IPS-20b (cell line): Measurements from ENCODE around the gene SMYD1.
A peak's percentile ranks its signal among the peaks of the same experiment; 100 is the strongest.
"Not testable (repeated sequence)": the region's sequence is repeated elsewhere in the genome, so short reads cannot be mapped to it uniquely, and the experiment has no call there.

Source experiments
- H3K27ac ChIP-seq: one replicate; pipeline ENCODE4 v1.5.1; 2013; ENCODE audit warnings: low read length
- H3K27me3 ChIP-seq: 2 replicates; pipeline ENCODE4 v1.6.1; 2013; ENCODE audit warnings: mild to moderate bottlenecking, low read length, inconsistent platforms; ENCODE audit not compliant: insufficient read depth
- H3K36me3 ChIP-seq: 2 replicates; pipeline ENCODE4 v1.6.1; 2013; ENCODE audit warnings: low read depth, mild to moderate bottlenecking, inconsistent platforms, low read length, moderate library complexity; ENCODE audit not compliant: insufficient read depth
- H3K4me1 ChIP-seq: 2 replicates; pipeline ENCODE4 v1.6.1; 2013; ENCODE audit warnings: mild to moderate bottlenecking, control low read depth, inconsistent platforms, low read length, moderate library complexity; ENCODE audit not compliant: insufficient read depth
- H3K4me3 ChIP-seq: 2 replicates; pipeline ENCODE4 v1.5.1; 2013; ENCODE audit warnings: mild to moderate bottlenecking, low read length, inconsistent platforms
- H3K9ac ChIP-seq: 2 replicates; pipeline ENCODE4 v1.6.1; 2013; ENCODE audit warnings: low read depth, mild to moderate bottlenecking, inconsistent platforms, low read length, moderate library complexity
- H3K9me3 ChIP-seq: 2 replicates; pipeline ENCODE4 v1.6.1; 2013; ENCODE audit warnings: mild to moderate bottlenecking, low read depth, low read length, inconsistent platforms; ENCODE audit not compliant: insufficient read depth

The SMYD1 gene

GRCh38 chr2:88038263-88039105 lies 29.1 kb upstream of the SMYD1 start:
- no peaks in the 10 kb centered on the region for H3K9me3 ChIP-seq
- no peak overlapping the region for H3K4me3 ChIP-seq
- no peaks in the 10 kb centered on the region for H3K27me3 ChIP-seq
- H3K27ac ChIP-seq = no peak overlapping the region
- H3K36me3 ChIP-seq = peaks cover 18% of the 10 kb centered on the region
- H3K4me1 ChIP-seq = peaks cover 2% of the 10 kb centered on the region; the same call in 1 of the 2 replicates
- no peak overlapping the region for H3K9ac ChIP-seq

DNA sequence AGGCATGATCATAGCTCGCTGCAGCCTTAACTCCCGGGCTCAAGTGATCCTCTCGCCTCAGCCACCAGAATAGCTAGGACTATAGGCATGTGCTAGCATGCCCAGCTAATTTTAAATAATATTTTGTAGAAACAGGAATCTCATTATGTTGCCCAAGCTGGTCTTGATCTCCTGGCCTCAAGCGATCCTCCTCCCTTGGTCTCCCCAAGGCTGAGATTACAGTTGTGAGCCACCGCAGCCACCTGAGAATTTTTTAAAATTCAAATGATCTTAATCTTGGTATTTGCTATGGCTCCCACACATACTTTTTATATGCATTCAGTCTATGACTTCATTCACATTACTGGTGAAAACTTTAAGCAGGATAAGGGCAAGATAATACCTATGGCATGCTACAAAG lies 25.1 kb upstream of the SMYD1 start:
- peaks cover 2% of the 10 kb centered on the region; the same call in 1 of the 2 replicates for H3K4me1 ChIP-seq
- no peaks in the 10 kb centered on the region for H3K27me3 ChIP-seq
- no peak overlapping the region for H3K9ac ChIP-seq
- no peaks in the 10 kb centered on the region for H3K36me3 ChIP-seq
- no peak overlapping the region for H3K27ac ChIP-seq
- H3K9me3 ChIP-seq = no peaks in the 10 kb centered on the region
- H3K4me3 ChIP-seq = no peak overlapping the region

DNA sequence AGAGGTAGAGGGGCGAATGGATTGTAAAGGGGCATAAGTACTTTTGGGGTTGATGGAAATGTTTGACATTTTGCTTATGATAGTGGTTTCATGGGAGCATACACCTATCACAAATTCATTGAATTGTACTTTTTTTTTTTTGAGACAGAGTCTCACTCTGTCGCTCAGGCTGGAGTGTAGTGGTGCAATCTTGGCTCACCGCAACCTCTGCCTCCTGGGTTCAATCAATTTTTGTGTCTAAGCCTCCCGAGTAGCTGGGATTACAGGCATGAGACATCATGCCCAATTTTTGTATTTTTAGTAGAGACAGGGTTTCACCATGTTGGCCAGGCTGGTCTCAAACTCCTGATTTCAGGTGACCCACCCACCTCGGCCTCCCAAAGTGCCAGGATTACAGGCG lies 22.1 kb upstream of the SMYD1 start:
- H3K27me3 ChIP-seq, H3K27ac ChIP-seq, H3K4me3 ChIP-seq, H3K4me1 ChIP-seq, H3K9ac ChIP-seq, H3K9me3 ChIP-seq, H3K36me3 ChIP-seq: not testable (repeated sequence)

DNA sequence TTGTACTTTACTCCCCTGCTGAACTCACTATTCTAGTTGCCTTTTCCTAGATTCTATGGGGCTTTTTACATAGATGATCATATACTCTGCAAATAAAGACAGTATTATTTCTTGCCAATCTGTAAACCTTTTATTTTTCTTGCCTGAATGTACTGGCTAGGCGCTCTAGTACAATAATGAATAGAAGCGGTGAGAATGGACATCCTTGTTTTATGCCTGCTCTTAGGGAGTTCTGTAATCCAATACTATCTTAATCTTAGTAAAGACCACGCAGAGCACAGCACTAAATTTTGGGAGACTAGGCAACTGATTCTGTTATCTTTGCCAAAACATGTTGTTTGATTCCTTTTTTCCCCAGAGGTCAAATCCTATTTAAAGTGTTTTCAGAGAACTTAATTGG lies 19.1 kb upstream of the SMYD1 start:
- peaks cover 13% of the 10 kb centered on the region; the same call in 1 of the 2 replicates for H3K36me3 ChIP-seq
- no peaks in the 10 kb centered on the region for H3K9me3 ChIP-seq
- H3K27me3 ChIP-seq = no peaks in the 10 kb centered on the region
- H3K27ac ChIP-seq = no peak overlapping the region
- H3K4me3 ChIP-seq = no peak overlapping the region
- H3K4me1 ChIP-seq = no peaks in the 10 kb centered on the region
- no peak overlapping the region for H3K9ac ChIP-seq

DNA sequence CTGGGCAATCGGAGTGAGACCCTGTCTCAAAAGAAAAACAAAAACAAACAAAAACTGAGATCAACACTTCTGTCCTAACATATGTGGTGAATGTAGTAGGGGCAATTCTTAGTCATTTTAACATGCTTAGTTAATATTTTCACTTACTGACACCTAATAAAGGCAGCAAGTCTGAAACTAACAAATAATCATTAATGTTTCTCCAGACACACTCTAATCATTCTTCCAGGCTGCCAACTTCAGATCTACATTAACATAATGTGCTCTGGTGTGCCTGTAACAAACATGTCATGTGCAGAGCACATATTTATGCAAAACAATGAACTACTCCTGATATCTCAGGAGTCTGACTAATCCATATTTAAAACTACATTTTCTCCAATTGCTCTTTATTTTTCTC lies 18.0 kb upstream of the SMYD1 start:
- no peak overlapping the region for H3K27ac ChIP-seq
- H3K36me3 ChIP-seq = peaks cover 13% of the 10 kb centered on the region; the same call in 1 of the 2 replicates
- no peak overlapping the region for H3K9ac ChIP-seq
- H3K4me3 ChIP-seq = no peak overlapping the region
- H3K27me3 ChIP-seq = no peaks in the 10 kb centered on the region
- no peaks in the 10 kb centered on the region for H3K9me3 ChIP-seq
- H3K4me1 ChIP-seq = peaks cover 4% of the 10 kb centered on the region; the same call in 1 of the 2 replicates

GRCh38 chr2:88051792-88052191 lies 15.8 kb upstream of the SMYD1 start:
- H3K27me3 ChIP-seq = no peaks in the 10 kb centered on the region
- no peaks in the 10 kb centered on the region for H3K9me3 ChIP-seq
- peaks cover 8% of the 10 kb centered on the region; the same call in 1 of the 2 replicates for H3K4me1 ChIP-seq
- no peak overlapping the region for H3K9ac ChIP-seq
- no peak overlapping the region for H3K27ac ChIP-seq
- H3K36me3 ChIP-seq = peaks cover 13% of the 10 kb centered on the region; the same call in 1 of the 2 replicates
- H3K4me3 ChIP-seq = no peak overlapping the region

- no peaks in the 10 kb centered on the region for H3K9me3 ChIP-seq
Observed at GRCh38 chr2:88053296-88053695, 14.3 kb upstream of the SMYD1 start.

GRCh38 chr2:88053934-88054781 lies 13.5 kb upstream of the SMYD1 start:
- Histone ChIP-seq H3K4me3 (peak overlapping the region; percentile 88), H3K9ac (peak overlapping the region; percentile 92; the same call in 1 of the 2 replicates), H3K9me3 (no peaks in the 10 kb centered on the region), H3K27ac (peak overlapping the region; percentile 82), H3K4me1 (peaks cover 8% of the 10 kb centered on the region; the same call in 1 of the 2 replicates), H3K36me3 (peaks cover 13% of the 10 kb centered on the region; the same call in 1 of the 2 replicates), H3K27me3 (no peaks in the 10 kb centered on the region)

More at GRCh38 chr2:88053296-88053695, 14.3 kb upstream of the SMYD1 start:
- no peak overlapping the region; the same call in 1 of the 2 replicates for H3K9ac ChIP-seq
- H3K36me3 ChIP-seq = peaks cover 13% of the 10 kb centered on the region; the same call in 1 of the 2 replicates
- no peak overlapping the region for H3K27ac ChIP-seq
- no peaks in the 10 kb centered on the region for H3K27me3 ChIP-seq
- H3K4me1 ChIP-seq = peaks cover 8% of the 10 kb centered on the region; the same call in 1 of the 2 replicates
- H3K4me3 ChIP-seq = no peak overlapping the region

- Histone ChIP-seq H3K36me3 (peaks cover 13% of the 10 kb centered on the region; the same call in 1 of the 2 replicates), H3K4me1 (peaks cover 8% of the 10 kb centered on the region; the same call in 1 of the 2 replicates), H3K27ac (peak overlapping the region; percentile 82), H3K4me3 (peak overlapping the region; percentile 88), H3K27me3 (no peaks in the 10 kb centered on the region), H3K9ac (peak overlapping the region; percentile 92), H3K9me3 (no peaks in the 10 kb centered on the region)
Observed at GRCh38 chr2:88054782-88055370, 12.7 kb upstream of the SMYD1 start.

- Histone ChIP-seq H3K9ac (peak within 1 kb of the TSS; percentile 92), H3K4me1 (peaks cover 8% of the 10 kb centered on the region; the same call in 1 of the 2 replicates), H3K4me3 (peak within 1 kb of the TSS; percentile 88), H3K27me3 (no peaks in the 10 kb centered on the region), H3K27ac (peak within 1 kb of the TSS; percentile 82), H3K9me3 (no peaks in the 10 kb centered on the region), H3K36me3 (peaks cover 13% of the 10 kb centered on the region; the same call in 1 of the 2 replicates)
Observed at GRCh38 chr2:88055371-88056128, 12.1 kb upstream of the SMYD1 start, which contains the start of gene KRCC1. Gene KRCC1, minus strand, starts transcription at chr2:88055783. Its CDS starts 27,220 bp downstream, at chr2:88028563.
